K562 (cell line): Measurements from ENCODE around the gene SFMBT2. TPM values are rescaled to one million over a fixed set of nuclear protein-coding genes. Genes with fewer than 3 reads are reported as not detected.

Experiments
- HDAC1 ChIP-seq, 2 experiments: fragments of 450-650 bp; IDR thresholded peaks; 2 replicates each; pipeline ENCODE4 v1.6.1; 2016 to 2017; ENCODE audit warnings: inconsistent platforms in 1 of 2, mild to moderate bottlenecking in 1 of 2, moderate library complexity in 1 of 2
- HMG20B ChIP-seq: fragments of 250-450 bp; sonication (Bioruptor Pico); IDR thresholded peaks from 2 replicates; pipeline ENCODE4 v1.5.0; 2021; ENCODE audit warnings: mild to moderate bottlenecking
- HMGN3 ChIP-seq: IDR thresholded peaks from 2 replicates; pipeline ENCODE4 v1.6.1; 2011; ENCODE audit warnings: borderline replicate concordance, low read depth, mild to moderate bottlenecking, mixed read lengths, low read length; ENCODE audit not compliant: insufficient read length; ENCODE audit errors: extremely low read depth
- L3MBTL2 ChIP-seq: fragments of 450-650 bp; IDR thresholded peaks from 2 replicates; pipeline ENCODE4 v1.6.1; 2016; ENCODE audit warnings: mild to moderate bottlenecking, moderate library complexity
- MEIS2 ChIP-seq: fragments of 450-650 bp; IDR thresholded peaks from 2 replicates; pipeline ENCODE4 v1.6.1; 2014; ENCODE audit warnings: mild to moderate bottlenecking; ENCODE audit not compliant: partially characterized antibody
- NRF1 ChIP-seq, 2 experiments: fragments of 450-650 bp; IDR thresholded peaks in 1 of 2; conservative IDR thresholded peaks in 1 of 2; 2 replicates each; pipeline ENCODE4 v1.6.1; 2014; ENCODE audit warnings: mild to moderate bottlenecking in 2 of 2
- POLR2B ChIP-seq: fragments of 450-650 bp; IDR thresholded peaks from 2 replicates; pipeline ENCODE4 v1.6.1; 2018; ENCODE audit warnings: low read depth; ENCODE audit not compliant: partially characterized antibody
- SMARCC2 ChIP-seq: fragments of 450-650 bp; IDR thresholded peaks from 2 replicates; pipeline ENCODE4 v1.6.1; 2017; ENCODE audit warnings: antibody characterized with exemption, moderate library complexity, mild to moderate bottlenecking, low read depth
- U2AF2 ChIP-seq: fragments of 200-400 bp; formaldehyde crosslinking; optimal IDR thresholded peaks from 2 replicates; pipeline ENCODE3; 2017; ENCODE audit warnings: low read depth, mild to moderate bottlenecking, low read length
- polyA plus RNA-seq, 8 experiments: library from polyadenylated mRNA; depleted of rRNA in 4 of 8; stranded (reverse) in 5 of 8; unstranded in 3 of 8; fragments of >200 nt; fragmentation: Nextera tagmentation in 2 of 8; fragmentation: Illumina TruSeq in 1 of 8; extraction: Ambion mirVana in 2 of 8; extraction: Trizol in 1 of 8; gene quantifications; 2 replicates each; pipeline versions ENCODE4 v1.2.1 to v1.2.3, GENCODE V29; 2011 to 2014; ENCODE audit warnings: inconsistent platforms in 1 of 8, missing spikeins in 1 of 8
- total RNA-seq, 7 experiments: library from RNA; depleted of rRNA in 6 of 7; stranded (reverse); fragments of >200 nt in 6 of 7; fragmentation: Illumina TruSeq in 2 of 7; extraction: Trizol in 2 of 7; gene quantifications; 2 replicates each; pipeline versions ENCODE4 v1.2.1 to v1.2.3, GENCODE V29; 2011 to 2021; ENCODE audit warnings: low replicate concordance in 1 of 7
- TF ChIP-seq, protein P1 (sequence below): fragments of 250-450 bp; sonication (Bioruptor Pico); IDR thresholded peaks from 2 replicates; pipeline ENCODE4 v1.5.0; 2020; ENCODE audit warnings: mild to moderate bottlenecking
- TF ChIP-seq, protein P2 (sequence below): sonication (generic); formaldehyde crosslinking; IDR thresholded peaks from 2 replicates; pipeline ENCODE4 v1.9.0; 2022; ENCODE audit warnings: mild to moderate bottlenecking, missing genetic modification reagents
- TF ChIP-seq, protein P3 (sequence below): fragments of 250-450 bp; sonication (Bioruptor Pico); IDR thresholded peaks from 2 replicates; pipeline ENCODE4 v1.4.0; 2020; ENCODE audit warnings: mild to moderate bottlenecking
- TF ChIP-seq, protein P4 (sequence below), 2 experiments: fragments of 450-650 bp; IDR thresholded peaks; 2 replicates each; pipeline ENCODE4 v1.6.1; 2016; ENCODE audit warnings: mild to moderate bottlenecking in 2 of 2, borderline replicate concordance in 1 of 2, low read depth in 1 of 2, moderate library complexity in 1 of 2
- TF ChIP-seq, protein P5 (sequence below), 2 experiments: fragments of 450-650 bp in 1 of 2; sonication (generic) in 1 of 2; formaldehyde crosslinking in 1 of 2; IDR thresholded peaks in 1 of 2; conservative IDR thresholded peaks in 1 of 2; 2 replicates each; pipeline versions ENCODE4 v1.6.1 to v1.8.1; 2016 to 2023; ENCODE audit warnings: mild to moderate bottlenecking in 2 of 2, moderate library complexity in 2 of 2, inconsistent platforms in 1 of 2, missing genetic modification reagents in 1 of 2

Gene SFMBT2
- total and polyA plus RNA-seq, 9 of the 15 experiments (the other 6 are each of a cell fraction or from before 2014, with no cell fraction given): 1.2 to 13.6 (median 7.6) TPM

DNA sequence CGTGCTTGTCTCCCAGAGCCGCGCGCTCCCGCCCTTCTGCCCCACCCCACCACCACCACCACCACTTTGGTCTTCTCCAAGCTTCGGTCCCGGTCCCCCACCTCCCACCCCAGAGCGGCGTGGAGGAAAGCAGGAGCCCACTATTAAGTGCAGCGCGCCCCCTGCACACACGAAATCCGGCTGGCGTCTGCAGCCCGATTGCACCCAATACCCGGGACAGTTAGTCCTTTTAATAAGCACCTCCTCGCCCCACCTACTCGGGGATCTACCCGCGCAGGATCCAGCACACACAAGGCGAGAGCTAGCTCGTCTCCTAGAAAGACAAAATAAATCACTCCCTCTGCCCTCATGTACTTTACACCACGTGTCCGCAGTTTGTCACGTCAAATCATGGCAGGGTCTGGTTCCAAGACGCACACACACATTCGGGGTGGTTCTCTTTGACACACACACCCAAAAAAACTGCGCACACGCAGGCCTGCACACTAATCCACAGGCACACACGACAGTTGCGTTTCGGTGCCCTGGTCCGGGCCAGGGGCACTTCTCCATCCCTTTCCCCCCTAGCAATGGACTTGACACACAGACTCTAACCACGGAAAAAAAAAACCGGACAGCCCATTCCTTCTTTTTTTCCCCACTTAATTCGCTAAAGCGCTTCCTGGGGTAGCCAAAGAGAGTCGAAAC, 1.6 kb downstream of the SFMBT2 start (continued):
- TF ChIP-seq, protein P1, sequence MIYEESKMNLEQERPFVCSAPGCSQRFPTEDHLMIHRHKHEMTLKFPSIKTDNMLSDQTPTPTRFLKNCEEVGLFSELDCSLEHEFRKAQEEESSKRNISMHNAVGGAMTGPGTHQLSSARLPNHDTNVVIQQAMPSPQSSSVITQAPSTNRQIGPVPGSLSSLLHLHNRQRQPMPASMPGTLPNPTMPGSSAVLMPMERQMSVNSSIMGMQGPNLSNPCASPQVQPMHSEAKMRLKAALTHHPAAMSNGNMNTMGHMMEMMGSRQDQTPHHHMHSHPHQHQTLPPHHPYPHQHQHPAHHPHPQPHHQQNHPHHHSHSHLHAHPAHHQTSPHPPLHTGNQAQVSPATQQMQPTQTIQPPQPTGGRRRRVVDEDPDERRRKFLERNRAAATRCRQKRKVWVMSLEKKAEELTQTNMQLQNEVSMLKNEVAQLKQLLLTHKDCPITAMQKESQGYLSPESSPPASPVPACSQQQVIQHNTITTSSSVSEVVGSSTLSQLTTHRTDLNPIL (CRISPR knock-in tag): no peak
- peak; percentile 65 for TF ChIP-seq L3MBTL2
- TF ChIP-seq, protein P2, sequence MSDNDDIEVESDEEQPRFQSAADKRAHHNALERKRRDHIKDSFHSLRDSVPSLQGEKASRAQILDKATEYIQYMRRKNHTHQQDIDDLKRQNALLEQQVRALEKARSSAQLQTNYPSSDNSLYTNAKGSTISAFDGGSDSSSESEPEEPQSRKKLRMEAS (CRISPR knock-in tag): peak; percentile 68
- TF ChIP-seq, protein P3, sequence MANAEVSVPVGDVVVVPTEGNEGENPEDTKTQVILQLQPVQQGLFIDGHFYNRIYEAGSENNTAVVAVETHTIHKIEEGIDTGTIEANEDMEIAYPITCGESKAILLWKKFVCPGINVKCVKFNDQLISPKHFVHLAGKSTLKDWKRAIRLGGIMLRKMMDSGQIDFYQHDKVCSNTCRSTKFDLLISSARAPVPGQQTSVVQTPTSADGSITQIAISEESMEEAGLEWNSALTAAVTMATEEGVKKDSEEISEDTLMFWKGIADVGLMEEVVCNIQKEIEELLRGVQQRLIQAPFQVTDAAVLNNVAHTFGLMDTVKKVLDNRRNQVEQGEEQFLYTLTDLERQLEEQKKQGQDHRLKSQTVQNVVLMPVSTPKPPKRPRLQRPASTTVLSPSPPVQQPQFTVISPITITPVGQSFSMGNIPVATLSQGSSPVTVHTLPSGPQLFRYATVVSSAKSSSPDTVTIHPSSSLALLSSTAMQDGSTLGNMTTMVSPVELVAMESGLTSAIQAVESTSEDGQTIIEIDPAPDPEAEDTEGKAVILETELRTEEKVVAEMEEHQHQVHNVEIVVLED: no peak
- TF ChIP-seq NRF1 (conservative IDR thresholded peaks at IDR 0.05 in 1 of 2, IDR thresholded peaks at IDR 0.05 in 1 of 2): peak; percentile 58 to 70
- TF ChIP-seq, protein P4, sequence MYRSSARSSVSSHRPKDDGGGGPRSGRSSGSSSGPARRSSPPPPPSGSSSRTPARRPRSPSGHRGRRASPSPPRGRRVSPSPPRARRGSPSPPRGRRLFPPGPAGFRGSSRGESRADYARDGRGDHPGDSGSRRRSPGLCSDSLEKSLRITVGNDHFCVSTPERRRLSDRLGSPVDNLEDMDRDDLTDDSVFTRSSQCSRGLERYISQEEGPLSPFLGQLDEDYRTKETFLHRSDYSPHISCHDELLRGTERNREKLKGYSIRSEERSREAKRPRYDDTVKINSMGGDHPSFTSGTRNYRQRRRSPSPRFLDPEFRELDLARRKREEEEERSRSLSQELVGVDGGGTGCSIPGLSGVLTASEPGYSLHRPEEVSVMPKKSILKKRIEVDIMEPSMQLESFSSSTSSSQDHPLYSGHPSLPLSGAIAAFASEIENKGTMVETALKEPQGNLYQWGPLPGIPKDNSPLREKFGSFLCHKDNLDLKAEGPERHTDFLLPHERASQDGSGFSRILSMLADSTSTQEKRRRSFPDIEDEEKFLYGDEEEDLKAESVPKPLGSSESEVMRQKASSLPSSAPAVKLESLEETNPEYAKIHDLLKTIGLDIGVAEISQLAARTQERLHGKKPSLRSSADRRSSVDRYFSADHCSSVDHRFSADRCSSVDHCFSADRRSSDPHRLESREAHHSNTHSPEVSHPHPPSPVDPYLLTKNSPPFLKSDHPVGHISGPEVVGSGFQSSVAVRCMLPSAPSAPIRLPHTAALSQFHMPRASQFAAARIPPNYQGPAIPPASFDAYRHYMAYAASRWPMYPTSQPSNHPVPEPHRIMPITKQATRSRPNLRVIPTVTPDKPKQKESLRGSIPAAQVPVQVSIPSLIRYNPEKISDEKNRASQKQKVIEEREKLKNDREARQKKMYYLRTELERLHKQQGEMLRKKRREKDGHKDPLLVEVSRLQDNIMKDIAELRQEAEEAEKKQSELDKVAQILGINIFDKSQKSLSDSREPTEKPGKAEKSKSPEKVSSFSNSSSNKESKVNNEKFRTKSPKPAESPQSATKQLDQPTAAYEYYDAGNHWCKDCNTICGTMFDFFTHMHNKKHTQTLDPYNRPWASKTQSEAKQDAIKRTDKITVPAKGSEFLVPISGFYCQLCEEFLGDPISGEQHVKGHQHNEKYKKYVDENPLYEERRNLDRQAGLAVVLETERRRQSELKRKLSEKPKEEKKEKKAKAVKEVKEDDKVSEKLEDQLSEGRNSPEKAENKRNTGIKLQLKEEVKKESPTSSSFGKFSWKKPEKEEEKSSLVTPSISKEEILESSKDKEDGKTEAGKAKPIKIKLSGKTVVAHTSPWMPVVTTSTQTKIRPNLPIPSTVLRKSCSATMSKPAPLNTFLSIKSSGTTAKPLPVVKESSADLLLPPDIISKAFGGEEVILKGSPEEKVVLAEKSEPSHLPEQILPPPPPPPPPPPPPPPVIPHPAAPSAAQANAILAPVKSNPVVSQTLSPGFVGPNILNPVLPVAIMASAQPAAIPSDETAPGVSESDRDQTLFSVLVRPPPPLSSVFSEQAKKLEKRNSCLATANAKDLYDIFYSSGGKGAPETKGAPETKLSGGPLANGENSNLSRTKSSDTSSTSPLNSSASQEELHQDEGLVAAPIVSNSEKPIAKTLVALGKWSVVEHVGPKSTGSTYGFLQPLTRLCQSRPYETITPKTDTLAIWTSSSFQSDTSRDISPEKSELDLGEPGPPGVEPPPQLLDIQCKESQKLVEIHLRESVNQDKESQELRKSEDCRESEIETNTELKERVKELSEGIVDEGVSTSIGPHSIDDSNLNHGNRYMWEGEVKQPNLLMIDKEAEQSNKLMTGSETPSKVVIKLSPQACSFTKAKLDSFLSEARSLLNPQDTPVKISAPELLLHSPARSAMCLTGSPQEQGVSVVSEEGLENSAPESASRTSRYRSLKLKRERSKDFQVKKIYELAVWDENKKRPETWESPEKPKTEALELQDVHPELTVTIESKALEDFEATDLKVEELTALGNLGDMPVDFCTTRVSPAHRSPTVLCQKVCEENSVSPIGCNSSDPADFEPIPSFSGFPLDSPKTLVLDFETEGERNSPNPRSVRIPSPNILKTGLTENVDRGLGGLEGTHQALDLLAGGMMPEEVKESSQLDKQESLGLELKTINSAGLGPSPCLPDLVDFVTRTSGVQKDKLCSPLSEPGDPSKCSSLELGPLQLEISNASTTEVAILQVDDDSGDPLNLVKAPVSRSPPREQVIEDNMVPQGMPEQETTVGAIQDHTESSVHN (IDR thresholded peaks at IDR 0.05; ENCODE audit: borderline replicate concordance in 1 of 2, low read depth in 1 of 2): no peak
- peak; percentile 76 for TF ChIP-seq MEIS2
- TF ChIP-seq HDAC1 (IDR thresholded peaks at IDR 0.05): peak in 1 of 2 experiments; percentile 82; a peak in 2 of 4 replicates
- no peak for TF ChIP-seq SMARCC2
- no peak for TF ChIP-seq U2AF2
- no peak for TF ChIP-seq HMG20B (CRISPR knock-in tag)
- no peak for TF ChIP-seq HMGN3
- TF ChIP-seq, protein P5, sequence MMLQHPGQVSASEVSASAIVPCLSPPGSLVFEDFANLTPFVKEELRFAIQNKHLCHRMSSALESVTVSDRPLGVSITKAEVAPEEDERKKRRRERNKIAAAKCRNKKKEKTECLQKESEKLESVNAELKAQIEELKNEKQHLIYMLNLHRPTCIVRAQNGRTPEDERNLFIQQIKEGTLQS (IDR thresholded peaks at IDR 0.05): no peak
- TF ChIP-seq, protein P5 (CRISPR knock-in tag; conservative IDR thresholded peaks at IDR 0.05): no peak
- no peak for TF ChIP-seq POLR2B
